GM20000 (cell line): ENCODE data around the gene ZBTB7B.

Experiments used
- DNase-seq: peaks from one replicate; pipeline ENCODE4 v3.0.0; 2012; ENCODE audit warnings: low spot score
- CTCF ChIP-seq: IDR thresholded peaks from 2 replicates; pipeline ENCODE4 v1.5.1; 2012; ENCODE audit warnings: mild to moderate bottlenecking, control low read depth; ENCODE audit errors: extremely low read depth, missing control alignments

ZBTB7B gene

GRCh38 chr1:155038602-155039307, 36.2 kb downstream of the ZBTB7B start:
- no peak for TF ChIP-seq CTCF
- DNase-seq, result no peak

GRCh38 chr1:155039308-155039669, 36.7 kb downstream of the ZBTB7B start:
- no peak for TF ChIP-seq CTCF
- no peak for DNase-seq

- TF ChIP-seq CTCF, result no peak
- DNase-seq, result no peak
Measured at GRCh38 chr1:155040358-155041093, 37.9 kb downstream of the ZBTB7B start.

- DNase-seq, result no peak
- no peak for TF ChIP-seq CTCF
Measured at GRCh38 chr1:155042789-155043188, 40.2 kb downstream of the ZBTB7B start.

GRCh38 chr1:155043301-155043702, 40.7 kb downstream of the ZBTB7B start:
- DNase-seq, result no peak
- TF ChIP-seq CTCF, result no peak

- no peak for TF ChIP-seq CTCF
- no peak for DNase-seq
Measured at GRCh38 chr1:155043793-155044192, 41.2 kb downstream of the ZBTB7B start.

GRCh38 chr1:155044365-155044764, 41.8 kb downstream of the ZBTB7B start:
- no peak for DNase-seq
- no peak for TF ChIP-seq CTCF
